SJSA1 (cell line): ENCODE results near the gene HES2. TPM values are rescaled to one million over a fixed set of nuclear protein-coding genes. Genes with fewer than 3 reads are reported as not detected.

ENCODE experiments used
- total RNA-seq: library from RNA; depleted of rRNA; stranded (reverse); fragments of >200 nt; shearing (Covaris generic); gene quantifications from 2 replicates; pipeline ENCODE4 v1.2.3, GENCODE V29; 2014; rRNA removed

HES2 gene
- total RNA-seq, 1 experiment from 2014 or later: not detected

Other genes with a start within 250 kb of the HES2 start
- 0.28 and 0.53 TPM in 2 replicates for gene CHD5, start 239.6 kb downstream of the HES2 start, total RNA-seq
- gene RPL22, start 220.3 kb downstream of the HES2 start, total RNA-seq: 149 and 187 TPM in 2 replicates
- 5.4 and 27.3 TPM in 2 replicates for gene RNF207, start 213.8 kb downstream of the HES2 start, total RNA-seq
- gene ICMT, start 184.0 kb downstream of the HES2 start, total RNA-seq: 114 and 140 TPM in 2 replicates
- gene HES3, start 175.7 kb downstream of the HES2 start, total RNA-seq: not detected in 2 replicates
- gene GPR153, start 158.8 kb downstream of the HES2 start, total RNA-seq: 0.32 TPM in 1 of 2 replicates, not detected in the other
- 33.9 and 36.9 TPM in 2 replicates for gene ACOT7, start 26.2 kb downstream of the HES2 start, total RNA-seq
- gene ESPN, start 4.9 kb upstream of the HES2 start, total RNA-seq: not detected in 2 replicates
- gene TNFRSF25, start 46.3 kb upstream of the HES2 start, total RNA-seq: 0.13 and 0.32 TPM in 2 replicates
- 0.34 and 1.6 TPM in 2 replicates for gene PLEKHG5, start 71.7 kb upstream of the HES2 start, total RNA-seq
- 20.0 and 32.0 TPM in 2 replicates for gene NOL9, start 134.6 kb upstream of the HES2 start, total RNA-seq
- not detected in 2 replicates for gene TAS1R1, start 135.4 kb upstream of the HES2 start, total RNA-seq
- gene ZBTB48, start 160.1 kb upstream of the HES2 start, total RNA-seq: 13.4 and 32.5 TPM in 2 replicates
- gene KLHL21, start 182.9 kb upstream of the HES2 start, total RNA-seq: 19.9 and 26.4 TPM in 2 replicates
- gene PHF13, start 193.8 kb upstream of the HES2 start, total RNA-seq: 17.6 and 18.0 TPM in 2 replicates
- gene THAP3, start 204.9 kb upstream of the HES2 start, total RNA-seq: 28.8 and 29.0 TPM in 2 replicates